K562 (cell line): ENCODE data around the gene NDFIP2. TPM values are rescaled to one million over a fixed set of nuclear protein-coding genes. Genes with fewer than 3 reads are reported as not detected.

ENCODE experiments used
- ATF1 ChIP-seq, 2 experiments: fragments of 450-650 bp in 1 of 2; IDR thresholded peaks; 2 replicates each; pipeline ENCODE4 v1.6.1; 2016; ENCODE audit warnings: missing compliant biosample characterization in 1 of 2, missing genetic modification characterization in 1 of 2
- CBX5 ChIP-seq: IDR thresholded peaks from 2 replicates; pipeline ENCODE4 v1.6.1; 2014; ENCODE audit warnings: low read depth, borderline replicate concordance
- EGR1 ChIP-seq: fragments of 450-650 bp; conservative IDR thresholded peaks from 2 replicates; pipeline ENCODE4 v1.6.1; 2017; ENCODE audit warnings: mild to moderate bottlenecking
- GABPA ChIP-seq: fragments of 200-800 bp; sonication (Bioruptor generic); conservative IDR thresholded peaks from 2 replicates; pipeline ENCODE4 v1.6.1; 2016; ENCODE audit warnings: low read depth, missing genetic modification characterization, missing compliant biosample characterization
- MYNN ChIP-seq, 2 experiments: sonication (generic); formaldehyde crosslinking in 1 of 2; IDR thresholded peaks; 2 replicates each; pipeline versions ENCODE4 v1.5.0 to v1.6.1; 2016 to 2020; ENCODE audit warnings: antibody characterized with exemption in 1 of 2, missing genetic modification reagents in 1 of 2
- NELFE ChIP-seq: IDR thresholded peaks from 2 replicates; pipeline ENCODE4 v1.6.1; 2011; ENCODE audit warnings: mild to moderate bottlenecking; ENCODE audit not compliant: insufficient read depth, insufficient read length
- NEUROD1 ChIP-seq: fragments of 150-350 bp; IDR thresholded peaks from 2 replicates; pipeline ENCODE4 v1.6.1; 2014; ENCODE audit warnings: borderline replicate concordance, low read length, low read depth; ENCODE audit not compliant: partially characterized antibody
- NFYB ChIP-seq: IDR thresholded peaks from 2 replicates; pipeline ENCODE4 v1.6.1; 2011; ENCODE audit warnings: mild to moderate bottlenecking, moderate library complexity; ENCODE audit not compliant: insufficient read length; ENCODE audit errors: extremely low read depth
- RCOR1 ChIP-seq, 2 experiments: IDR thresholded peaks; 2 replicates each; pipeline ENCODE4 v1.6.1; 2012; ENCODE audit warnings: low read depth in 2 of 2, low read length in 2 of 2, borderline replicate concordance in 1 of 2, improper control_type of control experiment in 1 of 2
- SLC30A9 ChIP-seq: fragments of 250-450 bp; sonication (Bioruptor Pico); IDR thresholded peaks from 2 replicates; pipeline ENCODE4 v1.8.0; 2022; ENCODE audit warnings: mild to moderate bottlenecking, moderate library complexity
- SMAD1 ChIP-seq: fragments of 150-350 bp; IDR thresholded peaks from 2 replicates; pipeline ENCODE4 v1.6.1; 2014; ENCODE audit warnings: low read length, low read depth; ENCODE audit not compliant: partially characterized antibody
- SMARCE1 ChIP-seq: fragments of 450-650 bp; IDR thresholded peaks from 2 replicates; pipeline ENCODE4 v1.7.1; 2016; ENCODE audit warnings: mild to moderate bottlenecking
- TEAD4 ChIP-seq, 2 experiments: sonication (generic) in 1 of 2; formaldehyde crosslinking in 1 of 2; IDR thresholded peaks; 2 replicates each; pipeline versions ENCODE4 v1.6.1 to v1.8.0; 2012 to 2022; ENCODE audit warnings: borderline replicate concordance in 1 of 2, inconsistent platforms in 1 of 2, low read length in 1 of 2, mild to moderate bottlenecking in 1 of 2, missing genetic modification reagents in 1 of 2
- ZBTB1 ChIP-seq: sonication (generic); formaldehyde crosslinking; IDR thresholded peaks from 2 replicates; pipeline ENCODE4 v1.8.1; 2023; ENCODE audit warnings: missing genetic modification reagents, low read depth, mild to moderate bottlenecking, borderline replicate concordance
- polyA plus RNA-seq, 8 experiments: library from polyadenylated mRNA; depleted of rRNA in 4 of 8; stranded (reverse) in 5 of 8; unstranded in 3 of 8; fragments of >200 nt; fragmentation: Nextera tagmentation in 2 of 8; fragmentation: Illumina TruSeq in 1 of 8; extraction: Ambion mirVana in 2 of 8; extraction: Trizol in 1 of 8; gene quantifications; 2 replicates each; pipeline versions ENCODE4 v1.2.1 to v1.2.3, GENCODE V29; 2011 to 2014; ENCODE audit warnings: inconsistent platforms in 1 of 8, missing spikeins in 1 of 8
- total RNA-seq, 7 experiments: library from RNA; depleted of rRNA in 6 of 7; stranded (reverse); fragments of >200 nt in 6 of 7; fragmentation: Illumina TruSeq in 2 of 7; extraction: Trizol in 2 of 7; gene quantifications; 2 replicates each; pipeline versions ENCODE4 v1.2.1 to v1.2.3, GENCODE V29; 2011 to 2021; ENCODE audit warnings: low replicate concordance in 1 of 7
- TF ChIP-seq, protein P1 (sequence below), 2 experiments: fragments of 450-650 bp; conservative IDR thresholded peaks; 2 replicates each; pipeline ENCODE4 v1.6.1; 2017; ENCODE audit warnings: mild to moderate bottlenecking in 2 of 2, moderate library complexity in 2 of 2
- TF ChIP-seq, protein P2 (sequence below): fragments of 450-650 bp; IDR thresholded peaks from 2 replicates; pipeline ENCODE4 v1.6.1; 2016; ENCODE audit warnings: missing biosample characterization, missing genetic modification characterization
- TF ChIP-seq, protein P3 (sequence below): fragments of 250-450 bp; sonication (Bioruptor Pico); IDR thresholded peaks from 2 replicates; pipeline ENCODE4 v1.9.0; 2021; ENCODE audit warnings: mild to moderate bottlenecking
- TF ChIP-seq, protein P4 (sequence below): sonication (generic); IDR thresholded peaks from 2 replicates; pipeline ENCODE4 v1.6.1; 2016
- TF ChIP-seq, protein P5 (sequence below): sonication (generic); formaldehyde crosslinking; IDR thresholded peaks from 2 replicates; pipeline ENCODE4 v1.8.1; 2023; ENCODE audit warnings: mild to moderate bottlenecking, missing genetic modification reagents

The NDFIP2 gene
- total and polyA plus RNA-seq, 9 of the 15 experiments (the other 6 are each of a cell fraction or from before 2014, with no cell fraction given), result 13.4 to 54.4 (median 27.8) TPM

DNA sequence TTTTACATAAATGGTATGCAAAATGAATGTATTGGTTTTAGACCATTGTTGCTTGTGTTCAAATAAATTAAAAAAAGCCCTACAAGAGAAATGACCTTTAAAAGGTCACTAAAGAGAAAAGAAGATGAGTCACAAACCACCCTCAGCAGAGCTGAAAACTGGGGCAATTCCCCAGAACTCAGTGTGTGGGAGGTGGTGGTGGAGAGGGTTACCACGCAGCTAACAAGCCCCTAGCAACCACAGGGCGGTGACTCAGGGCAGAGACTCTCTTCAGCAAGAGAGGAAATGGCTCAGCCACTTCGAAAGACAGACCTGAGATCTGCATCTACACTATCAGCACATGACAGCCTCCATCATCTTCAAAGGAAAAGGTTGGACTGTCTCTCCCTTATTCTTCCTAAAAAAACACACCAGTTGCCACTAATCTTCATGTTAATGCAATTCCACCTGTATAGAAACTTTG is 29.4 kb upstream of the NDFIP2 start (continued):
- TF ChIP-seq, protein P1, sequence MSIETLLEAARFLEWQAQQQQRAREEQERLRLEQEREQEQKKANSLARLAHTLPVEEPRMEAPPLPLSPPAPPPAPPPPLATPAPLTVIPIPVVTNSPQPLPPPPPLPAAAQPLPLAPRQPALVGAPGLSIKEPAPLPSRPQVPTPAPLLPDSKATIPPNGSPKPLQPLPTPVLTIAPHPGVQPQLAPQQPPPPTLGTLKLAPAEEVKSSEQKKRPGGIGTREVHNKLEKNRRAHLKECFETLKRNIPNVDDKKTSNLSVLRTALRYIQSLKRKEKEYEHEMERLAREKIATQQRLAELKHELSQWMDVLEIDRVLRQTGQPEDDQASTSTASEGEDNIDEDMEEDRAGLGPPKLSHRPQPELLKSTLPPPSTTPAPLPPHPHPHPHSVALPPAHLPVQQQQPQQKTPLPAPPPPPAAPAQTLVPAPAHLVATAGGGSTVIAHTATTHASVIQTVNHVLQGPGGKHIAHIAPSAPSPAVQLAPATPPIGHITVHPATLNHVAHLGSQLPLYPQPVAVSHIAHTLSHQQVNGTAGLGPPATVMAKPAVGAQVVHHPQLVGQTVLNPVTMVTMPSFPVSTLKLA (conservative IDR thresholded peaks at IDR 0.05), result no peak
- TF ChIP-seq SMAD1 (no peak), SLC30A9 (CRISPR knock-in tag) (no peak), MYNN (IDR thresholded peaks at IDR 0.05) (peak; percentile 93; the same call in 1 of the 2 replicates), MYNN (CRISPR knock-in tag; IDR thresholded peaks at IDR 0.05) (no peak), GABPA (no peak), TEAD4 (IDR thresholded peaks at IDR 0.05; ENCODE audit: low read length) (peak; percentile 54; the same call in 1 of the 2 replicates), TEAD4 (CRISPR knock-in tag; IDR thresholded peaks at IDR 0.05; ENCODE audit: borderline replicate concordance) (no peak), CBX5 (no peak), EGR1 (peak; percentile 93), NELFE (no peak), NFYB (no peak), NEUROD1 (peak; percentile 25), ATF1 (CRISPR knock-in tag; IDR thresholded peaks at IDR 0.05) (no peak), ATF1 (tag; IDR thresholded peaks at IDR 0.05) (0 out of 2 replicates have a peak, but pooled peaks have one; percentile 18), ZBTB1 (CRISPR knock-in tag) (no peak), SMARCE1 (peak; percentile 87), RCOR1 (IDR thresholded peaks at IDR 0.05; ENCODE audit: borderline replicate concordance in 1 of 2, low read depth in 2 of 2, low read length in 2 of 2) (peak in 1 of 2 experiments; percentile 34; a peak in 1 of 4 replicates)
- TF ChIP-seq, protein P2, sequence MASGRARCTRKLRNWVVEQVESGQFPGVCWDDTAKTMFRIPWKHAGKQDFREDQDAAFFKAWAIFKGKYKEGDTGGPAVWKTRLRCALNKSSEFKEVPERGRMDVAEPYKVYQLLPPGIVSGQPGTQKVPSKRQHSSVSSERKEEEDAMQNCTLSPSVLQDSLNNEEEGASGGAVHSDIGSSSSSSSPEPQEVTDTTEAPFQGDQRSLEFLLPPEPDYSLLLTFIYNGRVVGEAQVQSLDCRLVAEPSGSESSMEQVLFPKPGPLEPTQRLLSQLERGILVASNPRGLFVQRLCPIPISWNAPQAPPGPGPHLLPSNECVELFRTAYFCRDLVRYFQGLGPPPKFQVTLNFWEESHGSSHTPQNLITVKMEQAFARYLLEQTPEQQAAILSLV, result no peak
- TF ChIP-seq, protein P3, sequence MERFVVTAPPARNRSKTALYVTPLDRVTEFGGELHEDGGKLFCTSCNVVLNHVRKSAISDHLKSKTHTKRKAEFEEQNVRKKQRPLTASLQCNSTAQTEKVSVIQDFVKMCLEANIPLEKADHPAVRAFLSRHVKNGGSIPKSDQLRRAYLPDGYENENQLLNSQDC (CRISPR knock-in tag), result no peak
- TF ChIP-seq, protein P4, sequence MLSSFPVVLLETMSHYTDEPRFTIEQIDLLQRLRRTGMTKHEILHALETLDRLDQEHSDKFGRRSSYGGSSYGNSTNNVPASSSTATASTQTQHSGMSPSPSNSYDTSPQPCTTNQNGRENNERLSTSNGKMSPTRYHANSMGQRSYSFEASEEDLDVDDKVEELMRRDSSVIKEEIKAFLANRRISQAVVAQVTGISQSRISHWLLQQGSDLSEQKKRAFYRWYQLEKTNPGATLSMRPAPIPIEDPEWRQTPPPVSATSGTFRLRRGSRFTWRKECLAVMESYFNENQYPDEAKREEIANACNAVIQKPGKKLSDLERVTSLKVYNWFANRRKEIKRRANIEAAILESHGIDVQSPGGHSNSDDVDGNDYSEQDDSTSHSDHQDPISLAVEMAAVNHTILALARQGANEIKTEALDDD, result peak; percentile 97
- TF ChIP-seq, protein P5, sequence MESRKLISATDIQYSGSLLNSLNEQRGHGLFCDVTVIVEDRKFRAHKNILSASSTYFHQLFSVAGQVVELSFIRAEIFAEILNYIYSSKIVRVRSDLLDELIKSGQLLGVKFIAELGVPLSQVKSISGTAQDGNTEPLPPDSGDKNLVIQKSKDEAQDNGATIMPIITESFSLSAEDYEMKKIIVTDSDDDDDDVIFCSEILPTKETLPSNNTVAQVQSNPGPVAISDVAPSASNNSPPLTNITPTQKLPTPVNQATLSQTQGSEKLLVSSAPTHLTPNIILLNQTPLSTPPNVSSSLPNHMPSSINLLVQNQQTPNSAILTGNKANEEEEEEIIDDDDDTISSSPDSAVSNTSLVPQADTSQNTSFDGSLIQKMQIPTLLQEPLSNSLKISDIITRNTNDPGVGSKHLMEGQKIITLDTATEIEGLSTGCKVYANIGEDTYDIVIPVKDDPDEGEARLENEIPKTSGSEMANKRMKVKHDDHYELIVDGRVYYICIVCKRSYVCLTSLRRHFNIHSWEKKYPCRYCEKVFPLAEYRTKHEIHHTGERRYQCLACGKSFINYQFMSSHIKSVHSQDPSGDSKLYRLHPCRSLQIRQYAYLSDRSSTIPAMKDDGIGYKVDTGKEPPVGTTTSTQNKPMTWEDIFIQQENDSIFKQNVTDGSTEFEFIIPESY (CRISPR knock-in tag), result no peak
